ENCODE measurements around the gene PGAP1.

DNA sequence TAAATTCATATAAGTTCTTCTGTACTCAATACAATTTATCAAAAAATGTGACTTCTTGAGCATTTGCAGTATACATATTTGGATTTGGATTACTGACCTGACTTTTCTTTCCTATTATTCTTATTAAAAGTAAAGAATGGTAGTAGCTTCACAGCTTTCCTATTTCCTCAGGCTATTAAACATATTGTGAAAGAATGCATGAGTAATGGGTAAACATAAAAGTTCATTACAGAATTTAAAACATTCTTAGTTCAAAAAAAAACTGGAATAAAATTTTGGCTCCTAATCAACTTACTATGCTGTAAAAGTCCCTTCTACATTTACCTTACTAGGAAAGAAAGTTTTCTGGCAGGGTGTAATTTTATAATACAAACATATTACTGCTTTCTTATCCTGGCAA, 90.1 kb downstream of the PGAP1 start:
- no peak for TF ChIP-seq EZH2phosphoT487 (conservative IDR thresholded peaks at IDR 0.05; ENCODE audit: low read length)
- TF ChIP-seq, protein P1, sequence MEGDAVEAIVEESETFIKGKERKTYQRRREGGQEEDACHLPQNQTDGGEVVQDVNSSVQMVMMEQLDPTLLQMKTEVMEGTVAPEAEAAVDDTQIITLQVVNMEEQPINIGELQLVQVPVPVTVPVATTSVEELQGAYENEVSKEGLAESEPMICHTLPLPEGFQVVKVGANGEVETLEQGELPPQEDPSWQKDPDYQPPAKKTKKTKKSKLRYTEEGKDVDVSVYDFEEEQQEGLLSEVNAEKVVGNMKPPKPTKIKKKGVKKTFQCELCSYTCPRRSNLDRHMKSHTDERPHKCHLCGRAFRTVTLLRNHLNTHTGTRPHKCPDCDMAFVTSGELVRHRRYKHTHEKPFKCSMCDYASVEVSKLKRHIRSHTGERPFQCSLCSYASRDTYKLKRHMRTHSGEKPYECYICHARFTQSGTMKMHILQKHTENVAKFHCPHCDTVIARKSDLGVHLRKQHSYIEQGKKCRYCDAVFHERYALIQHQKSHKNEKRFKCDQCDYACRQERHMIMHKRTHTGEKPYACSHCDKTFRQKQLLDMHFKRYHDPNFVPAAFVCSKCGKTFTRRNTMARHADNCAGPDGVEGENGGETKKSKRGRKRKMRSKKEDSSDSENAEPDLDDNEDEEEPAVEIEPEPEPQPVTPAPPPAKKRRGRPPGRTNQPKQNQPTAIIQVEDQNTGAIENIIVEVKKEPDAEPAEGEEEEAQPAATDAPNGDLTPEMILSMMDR (IDR thresholded peaks at IDR 0.05; ENCODE audit: insufficient read depth, low read length, poor library complexity, severe bottlenecking) = no peak
